ENCODE measurements around the gene OS9.
"Not testable (repeated sequence)": the region's sequence is repeated elsewhere in the genome, so short reads cannot be mapped to it uniquely, and the experiment has no call there.

OS9 gene

GRCh38 chr12:57698414-57698813, 4.5 kb downstream of the OS9 start:
- H3K4me3 ChIP-seq (ENCODE audit: low read depth, low read length) = no peak overlapping the region
- TF ChIP-seq, protein P1, sequence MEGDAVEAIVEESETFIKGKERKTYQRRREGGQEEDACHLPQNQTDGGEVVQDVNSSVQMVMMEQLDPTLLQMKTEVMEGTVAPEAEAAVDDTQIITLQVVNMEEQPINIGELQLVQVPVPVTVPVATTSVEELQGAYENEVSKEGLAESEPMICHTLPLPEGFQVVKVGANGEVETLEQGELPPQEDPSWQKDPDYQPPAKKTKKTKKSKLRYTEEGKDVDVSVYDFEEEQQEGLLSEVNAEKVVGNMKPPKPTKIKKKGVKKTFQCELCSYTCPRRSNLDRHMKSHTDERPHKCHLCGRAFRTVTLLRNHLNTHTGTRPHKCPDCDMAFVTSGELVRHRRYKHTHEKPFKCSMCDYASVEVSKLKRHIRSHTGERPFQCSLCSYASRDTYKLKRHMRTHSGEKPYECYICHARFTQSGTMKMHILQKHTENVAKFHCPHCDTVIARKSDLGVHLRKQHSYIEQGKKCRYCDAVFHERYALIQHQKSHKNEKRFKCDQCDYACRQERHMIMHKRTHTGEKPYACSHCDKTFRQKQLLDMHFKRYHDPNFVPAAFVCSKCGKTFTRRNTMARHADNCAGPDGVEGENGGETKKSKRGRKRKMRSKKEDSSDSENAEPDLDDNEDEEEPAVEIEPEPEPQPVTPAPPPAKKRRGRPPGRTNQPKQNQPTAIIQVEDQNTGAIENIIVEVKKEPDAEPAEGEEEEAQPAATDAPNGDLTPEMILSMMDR (IDR thresholded peaks at IDR 0.05; ENCODE audit: borderline replicate concordance, insufficient read depth, low read depth, low read length) = no peak

DNA sequence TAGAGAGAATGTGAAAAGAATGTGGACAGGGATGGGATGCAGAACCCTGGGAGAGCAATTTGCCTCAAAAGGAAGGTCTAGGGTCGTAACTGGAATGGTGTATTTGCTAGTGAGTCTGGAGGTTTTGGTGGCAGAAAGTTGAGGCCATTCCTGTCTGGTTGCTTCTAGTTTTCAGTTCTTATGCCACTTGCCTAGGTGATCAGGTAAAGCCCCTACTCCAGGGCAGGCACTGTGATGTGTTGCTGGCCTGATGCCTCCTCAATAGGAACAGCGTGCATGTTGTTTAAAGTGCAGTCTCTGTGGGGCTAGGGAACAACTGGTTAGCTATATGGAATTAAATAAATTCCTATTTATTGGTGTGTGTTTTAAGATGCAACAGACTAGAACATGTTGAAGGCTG, 6.4 kb downstream of the OS9 start:
- H3K4me3 ChIP-seq (ENCODE audit: low read depth, low read length) = no peak overlapping the region
- TF ChIP-seq, protein P1 (IDR thresholded peaks at IDR 0.05; ENCODE audit: borderline replicate concordance, insufficient read depth, low read depth, low read length) = no peak

DNA sequence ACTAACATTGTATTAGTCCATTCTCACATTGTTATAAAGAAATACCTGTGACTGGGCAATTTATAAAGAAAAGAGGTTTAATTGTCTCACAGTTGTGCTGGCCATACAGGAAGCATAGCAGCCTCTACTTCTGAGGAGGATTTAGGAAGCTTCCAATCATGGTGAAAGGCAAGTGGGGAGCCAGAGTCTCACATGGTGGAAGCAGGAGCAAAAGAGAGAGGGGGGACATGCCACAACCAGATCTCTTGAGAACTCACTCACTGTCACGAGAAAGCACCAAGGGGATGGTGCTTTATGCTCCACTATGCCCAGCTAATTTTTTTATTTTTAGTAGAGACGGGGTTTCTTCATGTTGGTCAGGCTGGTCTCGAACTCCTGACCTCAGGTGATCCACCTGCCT, 13.3 kb downstream of the OS9 start:
- TF ChIP-seq, protein P1 (IDR thresholded peaks at IDR 0.05; ENCODE audit: borderline replicate concordance, insufficient read depth, low read depth, low read length) = no peak
- H3K4me3 ChIP-seq (ENCODE audit: low read depth, low read length) = no peak overlapping the region

DNA sequence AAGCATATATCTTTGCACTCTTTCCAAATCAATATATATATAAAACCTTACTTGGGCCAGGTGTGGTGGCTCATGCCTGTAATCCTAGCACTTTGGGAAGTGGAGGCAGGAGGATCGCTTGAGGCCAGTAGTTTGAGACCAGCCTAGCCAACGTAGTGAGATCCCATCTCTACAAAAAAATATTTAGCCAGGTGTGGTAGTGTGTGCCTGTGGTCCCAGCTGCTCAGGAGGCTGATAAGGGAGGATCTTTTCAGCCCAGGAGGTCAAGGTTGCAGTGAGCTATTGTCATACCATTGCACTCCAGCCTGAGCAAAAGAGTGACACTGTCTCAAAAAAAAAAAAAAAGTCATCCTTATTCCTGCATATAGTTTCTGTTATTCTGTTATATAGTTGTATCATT, 14.4 kb downstream of the OS9 start:
- no peak overlapping the region for H3K4me3 ChIP-seq (ENCODE audit: low read depth, low read length)
- TF ChIP-seq, protein P1 (IDR thresholded peaks at IDR 0.05; ENCODE audit: borderline replicate concordance, insufficient read depth, low read depth, low read length) = no peak

DNA sequence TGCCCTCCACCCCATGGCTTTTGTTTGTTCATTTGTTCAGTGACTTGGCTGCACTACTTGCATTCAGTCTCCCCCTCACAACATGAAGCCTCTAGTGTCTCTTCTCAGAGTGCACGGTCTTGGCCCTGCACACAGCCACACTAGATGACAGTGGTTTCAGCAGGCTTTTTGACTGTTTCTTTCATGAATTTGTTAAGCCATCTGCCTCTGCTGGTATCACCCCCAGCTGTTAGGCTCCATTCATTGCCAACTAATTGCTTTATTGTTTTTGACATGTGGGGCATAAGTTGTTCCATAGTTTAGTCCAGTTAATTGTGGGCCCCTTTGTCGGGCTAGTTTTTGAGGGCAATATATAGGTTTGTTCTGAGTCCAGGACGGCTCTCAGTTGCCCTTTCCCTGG, 18.8 kb downstream of the OS9 start:
- TF ChIP-seq, protein P1 (IDR thresholded peaks at IDR 0.05; ENCODE audit: borderline replicate concordance, insufficient read depth, low read depth, low read length) = no peak

GRCh38 chr12:57713209-57713608, 19.3 kb downstream of the OS9 start:
- TF ChIP-seq, protein P1 (IDR thresholded peaks at IDR 0.05; ENCODE audit: borderline replicate concordance, insufficient read depth, low read depth, low read length) = no peak
- H3K4me3 ChIP-seq (ENCODE audit: low read depth, low read length) = no peak overlapping the region

More for the DNA sequence above, 18.8 kb downstream of the OS9 start:
- no peak overlapping the region for H3K4me3 ChIP-seq (ENCODE audit: low read depth, low read length)

DNA sequence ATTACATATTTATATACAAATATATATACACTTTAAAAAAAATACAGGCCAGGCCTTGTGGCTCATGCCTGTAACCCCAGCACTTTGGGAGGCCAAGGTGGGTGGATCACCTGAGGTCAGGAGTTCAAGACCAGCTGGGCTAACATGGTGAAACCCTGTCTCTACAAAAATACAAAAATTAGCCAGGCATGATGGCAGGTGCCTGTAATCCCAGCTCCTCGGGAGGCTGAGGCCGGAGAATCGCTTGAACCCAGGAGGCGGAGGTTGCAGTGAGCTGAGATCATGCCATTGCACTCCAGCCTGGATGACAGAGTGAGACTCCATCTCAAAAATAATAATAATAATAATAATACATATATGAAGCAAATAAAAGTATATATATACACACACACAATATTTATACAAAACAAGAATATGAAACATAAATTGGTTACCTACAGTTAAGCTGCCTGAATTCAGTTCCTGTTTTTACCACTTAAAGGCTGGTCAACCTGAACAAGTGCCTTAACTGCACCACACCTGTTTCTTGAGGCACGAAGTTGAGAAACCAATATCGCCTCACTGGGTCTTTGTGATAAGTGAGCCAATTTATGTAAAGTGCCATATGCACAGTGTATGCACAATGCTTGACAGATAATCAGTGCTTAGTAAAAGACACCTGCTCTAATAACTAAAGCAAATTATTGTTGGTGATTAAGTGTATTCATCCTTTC, 21.3 kb downstream of the OS9 start:
- H3K4me3 ChIP-seq (ENCODE audit: low read depth, low read length) = not testable (repeated sequence)

All from GM12875 (cell line).